Measurements from ENCODE around the gene ALDH3A1. TPM values are rescaled to one million over a fixed set of nuclear protein-coding genes. Genes with fewer than 3 reads are reported as not detected.

The ALDH3A1 gene
- total RNA-seq, 2 experiments from 2014 or later = 0.38 to 0.92 TPM

DNA sequence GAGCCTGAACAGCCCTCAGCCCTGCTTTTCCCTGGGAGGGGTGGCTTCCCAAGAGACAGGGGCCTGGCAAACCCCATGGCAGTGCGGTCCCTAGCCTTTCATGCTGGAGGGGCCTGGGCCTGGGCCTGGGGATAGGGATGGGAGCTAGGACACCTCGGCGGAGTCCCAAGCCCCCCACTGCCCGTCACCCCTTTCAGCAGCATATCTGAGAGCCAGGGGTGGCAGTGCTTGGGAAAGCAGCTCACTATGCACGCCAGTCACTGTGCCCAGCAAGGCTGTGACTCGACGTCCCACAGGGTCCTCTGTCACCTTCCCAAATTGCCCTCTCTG is 31.1 kb downstream of the ALDH3A1 start:
- intact Hi-C loops (cut with micrococcal nuclease) = no loop called here
- POLR2A ChIA-PET = no interaction called here

DNA sequence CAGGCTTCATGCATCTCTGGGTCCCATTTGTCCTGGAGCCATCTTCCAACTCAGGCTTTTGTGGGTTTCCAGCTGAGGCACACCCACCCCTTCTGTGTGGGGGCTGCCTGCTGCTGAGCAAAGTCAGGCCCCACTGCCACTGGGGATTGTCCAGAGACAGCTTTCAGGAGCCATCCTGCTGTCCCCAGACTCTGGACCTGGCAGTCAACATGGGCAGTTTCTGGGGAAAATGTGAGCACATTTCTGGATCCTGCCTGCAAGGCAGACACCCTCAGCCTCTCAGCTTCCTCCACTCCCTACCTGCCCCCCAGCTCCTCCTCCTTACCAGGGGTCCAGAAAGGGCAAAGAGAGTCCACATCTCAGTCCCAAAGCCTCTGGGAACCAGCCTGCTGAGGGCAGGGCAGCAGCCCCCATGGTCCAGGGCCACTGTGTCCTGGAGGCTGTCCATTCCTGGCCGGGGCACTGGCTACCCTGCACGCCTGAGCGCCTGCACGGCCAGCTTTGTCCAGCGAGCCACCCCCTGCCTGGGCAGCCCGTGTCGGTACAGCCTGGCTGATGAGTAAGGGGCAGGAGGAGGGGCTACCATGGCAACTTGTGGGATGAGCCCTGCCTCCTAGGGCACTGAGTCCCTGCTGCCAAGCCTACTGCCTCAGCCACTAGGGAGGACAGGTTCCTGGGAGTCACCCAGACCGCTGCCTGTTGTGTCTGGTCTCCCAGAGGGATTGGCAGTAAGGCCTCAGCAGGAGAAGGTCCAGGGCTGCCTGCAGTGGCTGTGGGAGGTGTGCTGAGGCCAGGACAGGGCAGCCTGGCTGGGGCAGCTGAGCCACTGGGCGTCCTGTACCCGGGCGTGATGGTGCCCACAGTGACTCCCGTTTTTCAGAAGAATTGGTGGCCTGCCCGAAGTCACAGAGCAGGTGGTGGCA is 31.7 kb downstream of the ALDH3A1 start, which contains the start of gene SLC47A2:
Gene SLC47A2 (minus strand): TSS at position 477 of the 923 bp plus-strand sequence. CDS start 29 bp downstream, at position 448.
- POLR2A ChIA-PET = no interaction called here
- no peaks in the 10 kb centered on the region for H3K27me3 Mint-ChIP-seq
- H3K9me3 Mint-ChIP-seq = no peaks in the 10 kb centered on the region
- intact Hi-C loops (cut with micrococcal nuclease) = no loop called here
- TF ChIP-seq, protein P1, sequence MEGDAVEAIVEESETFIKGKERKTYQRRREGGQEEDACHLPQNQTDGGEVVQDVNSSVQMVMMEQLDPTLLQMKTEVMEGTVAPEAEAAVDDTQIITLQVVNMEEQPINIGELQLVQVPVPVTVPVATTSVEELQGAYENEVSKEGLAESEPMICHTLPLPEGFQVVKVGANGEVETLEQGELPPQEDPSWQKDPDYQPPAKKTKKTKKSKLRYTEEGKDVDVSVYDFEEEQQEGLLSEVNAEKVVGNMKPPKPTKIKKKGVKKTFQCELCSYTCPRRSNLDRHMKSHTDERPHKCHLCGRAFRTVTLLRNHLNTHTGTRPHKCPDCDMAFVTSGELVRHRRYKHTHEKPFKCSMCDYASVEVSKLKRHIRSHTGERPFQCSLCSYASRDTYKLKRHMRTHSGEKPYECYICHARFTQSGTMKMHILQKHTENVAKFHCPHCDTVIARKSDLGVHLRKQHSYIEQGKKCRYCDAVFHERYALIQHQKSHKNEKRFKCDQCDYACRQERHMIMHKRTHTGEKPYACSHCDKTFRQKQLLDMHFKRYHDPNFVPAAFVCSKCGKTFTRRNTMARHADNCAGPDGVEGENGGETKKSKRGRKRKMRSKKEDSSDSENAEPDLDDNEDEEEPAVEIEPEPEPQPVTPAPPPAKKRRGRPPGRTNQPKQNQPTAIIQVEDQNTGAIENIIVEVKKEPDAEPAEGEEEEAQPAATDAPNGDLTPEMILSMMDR (IDR thresholded peaks at IDR 0.05) = no peak
- H3K27ac Mint-ChIP-seq = no peak within 1 kb of the TSS
- no peak within 1 kb of the TSS for H3K4me3 Mint-ChIP-seq
- CTCF ChIA-PET = interaction anchor here (1.1 kb wide), 1 partner anchor 49 kb away, joined by 3 read pairs; no protein-coding TSS in a partner anchor
- ATAC-seq = no peak
- no peaks in the 10 kb centered on the region for H3K36me3 Mint-ChIP-seq (ENCODE audit: low read depth)
- DNase-seq = no peak
- H3K4me1 Mint-ChIP-seq (ENCODE audit: low read depth) = no peaks in the 10 kb centered on the region

More for the DNA sequence above, 31.1 kb downstream of the ALDH3A1 start:
- Mint-ChIP-seq H3K9me3 (no peaks in the 10 kb centered on the region), H3K4me3 (no peak overlapping the region), H3K27me3 (no peaks in the 10 kb centered on the region), H3K36me3 (ENCODE audit: low read depth) (no peaks in the 10 kb centered on the region), H3K4me1 (ENCODE audit: low read depth) (no peaks in the 10 kb centered on the region), H3K27ac (no peak overlapping the region)
- TF ChIP-seq, protein P1 (IDR thresholded peaks at IDR 0.05) = no peak
- ATAC-seq (no peak), DNase-seq (no peak)
- CTCF ChIA-PET = interaction anchor here (1.1 kb wide), 1 partner anchor 49 kb away, joined by 3 read pairs; no protein-coding TSS in a partner anchor

DNA sequence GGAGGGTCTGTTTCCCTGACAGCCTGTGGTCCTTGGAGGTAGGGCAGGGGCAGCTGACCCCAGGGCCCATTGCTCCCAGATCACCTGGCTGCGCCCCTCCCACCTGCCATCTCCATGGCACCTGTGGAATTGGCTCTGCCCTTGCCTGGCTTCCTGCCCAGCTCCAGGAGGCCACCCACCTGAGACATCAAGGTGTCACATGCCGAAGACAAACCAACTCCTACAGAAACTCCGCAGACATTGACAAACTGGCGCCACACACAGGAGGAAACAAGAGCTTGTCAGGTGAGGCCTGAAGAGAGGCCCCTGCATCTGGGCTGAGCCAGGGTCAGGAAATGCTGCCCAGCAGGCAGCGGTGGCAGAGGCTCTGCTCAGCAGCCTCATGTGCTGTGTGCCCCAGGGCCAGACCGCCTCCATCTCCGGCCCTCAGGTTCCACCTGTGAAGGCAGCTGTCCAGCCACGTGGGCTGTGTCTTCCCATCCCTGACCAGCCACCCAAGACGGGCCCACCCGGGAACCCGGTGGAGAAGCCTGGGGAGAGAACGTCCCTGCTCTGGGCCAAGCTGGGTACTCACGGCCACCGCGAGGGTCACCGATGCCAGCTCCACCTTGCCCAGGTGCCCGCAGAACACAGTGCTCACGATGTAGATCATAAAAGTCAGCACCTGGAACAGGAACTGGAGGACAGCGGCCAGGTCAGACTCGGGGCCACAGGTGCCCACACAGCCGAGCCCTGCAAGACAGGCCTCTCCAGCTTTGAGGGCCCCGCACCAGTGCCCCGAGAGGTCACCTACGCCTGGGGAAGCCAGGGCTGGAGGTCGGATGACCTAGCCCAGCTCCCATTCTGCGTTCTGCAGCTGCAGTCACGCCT is 33.3 kb downstream of the ALDH3A1 start:
- intact Hi-C loops (cut with micrococcal nuclease) = no loop called here
- Mint-ChIP-seq H3K9me3 (no peaks in the 10 kb centered on the region), H3K27ac (no peak overlapping the region), H3K27me3 (no peaks in the 10 kb centered on the region), H3K36me3 (ENCODE audit: low read depth) (no peaks in the 10 kb centered on the region), H3K4me3 (no peak overlapping the region), H3K4me1 (ENCODE audit: low read depth) (no peaks in the 10 kb centered on the region)
- DNase-seq (no peak), ATAC-seq (no peak)
- TF ChIP-seq, protein P1 (IDR thresholded peaks at IDR 0.05) = no peak
- CTCF ChIA-PET = interaction anchor here (1.5 kb wide), 1 partner anchor 52 kb away, joined by 4 read pairs; no protein-coding TSS in a partner anchor
- POLR2A ChIA-PET = no interaction called here

DNA sequence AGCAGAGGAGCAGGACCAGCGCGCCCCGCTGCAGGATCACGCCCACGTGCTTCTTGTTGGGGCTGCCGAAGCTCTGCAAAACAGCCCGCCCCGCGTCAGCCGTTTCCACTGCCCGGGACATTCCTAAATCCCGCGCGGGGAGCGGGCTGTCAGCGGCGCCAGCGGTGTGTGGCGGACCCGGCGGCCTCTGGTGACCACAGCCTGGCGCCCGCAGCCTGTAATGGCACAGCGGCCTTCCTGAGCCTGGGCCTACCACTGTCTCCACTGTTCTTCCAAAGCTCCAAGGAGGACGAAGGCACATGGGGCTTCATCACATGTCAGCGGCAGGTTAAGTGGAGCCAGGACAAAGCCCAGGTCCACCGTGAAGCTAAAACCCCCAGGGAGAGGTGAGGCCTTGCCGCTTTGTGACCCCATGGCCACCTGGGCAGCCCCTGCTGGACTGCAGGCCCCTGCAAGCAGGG is 34.2 kb downstream of the ALDH3A1 start:
- ChIA-PET CTCF (interaction anchor here (1.5 kb wide), 1 partner anchor 53 kb away, joined by 4 read pairs; no protein-coding TSS in a partner anchor), POLR2A (no interaction called here)
- no peak overlapping the region for H3K4me3 Mint-ChIP-seq
- no peaks in the 10 kb centered on the region for H3K4me1 Mint-ChIP-seq (ENCODE audit: low read depth)
- no peak for DNase-seq
- no peaks in the 10 kb centered on the region for H3K36me3 Mint-ChIP-seq (ENCODE audit: low read depth)
- no peak overlapping the region for H3K27ac Mint-ChIP-seq
- H3K27me3 Mint-ChIP-seq = no peaks in the 10 kb centered on the region
- no peak for ATAC-seq
- TF ChIP-seq, protein P1 (IDR thresholded peaks at IDR 0.05) = no peak
- H3K9me3 Mint-ChIP-seq = no peaks in the 10 kb centered on the region
- intact Hi-C loops (cut with micrococcal nuclease) = no loop called here
